ENCODE data around the gene ADGRL3.

ADGRL3 gene

GRCh38 chr4:61462451-61463326 is 262.6 kb downstream of the ADGRL3 start:
- Histone ChIP-seq H3K27me3 (ENCODE audit: control insufficient read depth in 1 of 2, insufficient read depth in 2 of 2, low read length in 2 of 2) (no peaks in the 10 kb centered on the region), H3K9ac (ENCODE audit: low read length) (no peak overlapping the region), H3K36me3 (ENCODE audit: insufficient read depth, low read length) (no peaks in the 10 kb centered on the region), H3K4me1 (ENCODE audit: insufficient read depth, low read length) (no peaks in the 10 kb centered on the region), H3K9me3 (ENCODE audit: low read length) (no peaks in the 10 kb centered on the region), H3K4me3 (ENCODE audit: low read depth in 1 of 2, low read length in 2 of 2) (no peak overlapping the region), H3K27ac (ENCODE audit: low read depth, low read length) (no peak overlapping the region)

DNA sequence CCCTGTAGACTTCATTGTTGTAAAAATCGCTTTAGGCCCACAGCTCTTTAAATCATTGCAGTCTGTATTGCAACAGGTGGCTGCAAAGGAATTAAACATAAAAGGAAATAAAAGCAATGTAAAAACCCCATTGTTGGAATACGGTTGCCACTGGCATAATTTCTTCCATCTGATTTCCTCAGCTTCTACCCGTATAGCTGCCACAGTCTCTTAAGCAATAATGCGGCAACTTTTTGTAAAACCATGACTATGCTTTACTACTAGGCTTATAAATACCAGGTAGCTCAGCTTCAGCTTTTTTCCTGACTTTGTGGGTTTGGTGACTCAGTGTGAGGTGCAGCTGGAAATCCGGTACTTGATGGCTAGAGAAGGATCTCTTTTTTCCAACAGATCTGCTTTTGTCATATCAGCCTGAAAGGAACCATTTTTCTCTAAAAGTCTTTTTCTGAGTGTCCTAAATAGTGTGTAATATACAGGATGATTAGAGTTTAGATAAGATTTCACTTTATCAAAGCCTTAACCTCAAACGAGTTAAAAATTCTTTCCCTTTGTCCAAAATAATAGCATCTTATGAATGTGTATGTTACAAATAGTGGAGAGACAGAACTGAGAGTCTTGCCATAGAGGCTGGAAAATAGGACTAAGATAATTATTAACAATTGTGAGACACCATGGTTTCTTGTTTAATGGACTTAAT is 268.0 kb downstream of the ADGRL3 start:
- no peaks in the 10 kb centered on the region for H3K27me3 ChIP-seq (ENCODE audit: control insufficient read depth in 1 of 2, insufficient read depth in 2 of 2, low read length in 2 of 2)
- H3K36me3 ChIP-seq (ENCODE audit: insufficient read depth, low read length), result no peaks in the 10 kb centered on the region
- no peak overlapping the region for H3K27ac ChIP-seq (ENCODE audit: low read depth, low read length)
- no peak overlapping the region for H3K4me3 ChIP-seq (ENCODE audit: low read depth in 1 of 2, low read length in 2 of 2)
- no peaks in the 10 kb centered on the region for H3K9me3 ChIP-seq (ENCODE audit: low read length)
- no peaks in the 10 kb centered on the region for H3K4me1 ChIP-seq (ENCODE audit: insufficient read depth, low read length)
- no peak overlapping the region for H3K9ac ChIP-seq (ENCODE audit: low read length)

DNA sequence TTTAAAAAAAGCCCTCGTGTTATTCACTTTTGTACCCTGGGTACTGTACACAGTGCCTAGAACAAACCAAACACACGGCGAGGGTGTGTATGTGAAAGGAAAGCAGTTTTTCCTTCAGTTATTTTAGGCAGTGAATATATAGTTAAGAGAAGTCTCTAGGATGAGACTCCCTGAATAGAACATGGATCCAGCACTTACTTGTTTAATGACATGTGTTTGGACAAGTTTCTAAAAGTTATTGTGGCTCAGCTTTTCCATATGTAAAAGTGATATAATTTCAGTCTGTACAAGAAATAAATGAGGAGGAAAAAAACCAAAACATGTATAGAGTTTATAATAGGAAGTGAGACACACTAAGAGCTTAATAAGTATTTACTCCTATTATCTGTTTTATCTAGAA is 273.2 kb downstream of the ADGRL3 start:
- Histone ChIP-seq H3K27ac (ENCODE audit: low read depth, low read length) (no peak overlapping the region), H3K9ac (ENCODE audit: low read length) (no peak overlapping the region), H3K27me3 (ENCODE audit: control insufficient read depth in 1 of 2, insufficient read depth in 2 of 2, low read length in 2 of 2) (no peaks in the 10 kb centered on the region), H3K4me3 (ENCODE audit: low read depth in 1 of 2, low read length in 2 of 2) (no peak overlapping the region), H3K4me1 (ENCODE audit: insufficient read depth, low read length) (no peaks in the 10 kb centered on the region), H3K9me3 (ENCODE audit: low read length) (no peaks in the 10 kb centered on the region), H3K36me3 (ENCODE audit: insufficient read depth, low read length) (no peaks in the 10 kb centered on the region)

GRCh38 chr4:61478340-61478739 is 278.2 kb downstream of the ADGRL3 start:
- Histone ChIP-seq H3K4me1 (ENCODE audit: insufficient read depth, low read length) (no peaks in the 10 kb centered on the region), H3K27ac (ENCODE audit: low read depth, low read length) (no peak overlapping the region), H3K9ac (ENCODE audit: low read length) (no peak overlapping the region), H3K36me3 (ENCODE audit: insufficient read depth, low read length) (no peaks in the 10 kb centered on the region), H3K4me3 (ENCODE audit: low read depth in 1 of 2, low read length in 2 of 2) (no peak overlapping the region), H3K9me3 (ENCODE audit: low read length) (no peaks in the 10 kb centered on the region), H3K27me3 (ENCODE audit: control insufficient read depth in 1 of 2, insufficient read depth in 2 of 2, low read length in 2 of 2) (no peaks in the 10 kb centered on the region)

DNA sequence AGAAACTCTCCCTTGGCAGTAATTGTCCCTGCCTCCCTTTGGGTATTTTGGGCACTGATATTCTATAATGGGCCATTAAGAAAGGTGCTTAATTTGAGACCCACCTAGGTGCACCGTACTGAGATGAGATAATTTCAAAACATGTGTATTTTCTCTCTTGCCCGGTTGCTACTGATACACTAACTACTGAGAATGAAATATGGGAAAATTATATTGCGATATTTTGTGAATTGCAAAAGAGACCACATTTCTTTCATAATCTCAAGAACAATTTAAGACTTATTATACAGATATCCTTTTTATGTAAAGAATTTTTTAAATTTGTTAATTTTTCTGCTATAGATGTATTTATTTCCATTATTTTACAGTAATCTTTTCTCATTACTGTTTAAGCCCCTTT is 284.9 kb downstream of the ADGRL3 start:
- H3K4me1 ChIP-seq (ENCODE audit: insufficient read depth, low read length), result no peaks in the 10 kb centered on the region
- no peaks in the 10 kb centered on the region for H3K36me3 ChIP-seq (ENCODE audit: insufficient read depth, low read length)
- H3K27ac ChIP-seq (ENCODE audit: low read depth, low read length), result no peak overlapping the region
- no peaks in the 10 kb centered on the region for H3K27me3 ChIP-seq (ENCODE audit: control insufficient read depth in 1 of 2, insufficient read depth in 2 of 2, low read length in 2 of 2)
- no peaks in the 10 kb centered on the region for H3K9me3 ChIP-seq (ENCODE audit: low read length)
- no peak overlapping the region for H3K9ac ChIP-seq (ENCODE audit: low read length)
- no peak overlapping the region for H3K4me3 ChIP-seq (ENCODE audit: low read depth in 1 of 2, low read length in 2 of 2)

- H3K27ac ChIP-seq (ENCODE audit: low read depth, low read length), result no peak overlapping the region
- no peaks in the 10 kb centered on the region for H3K27me3 ChIP-seq (ENCODE audit: control insufficient read depth in 1 of 2, insufficient read depth in 2 of 2, low read length in 2 of 2)
- no peaks in the 10 kb centered on the region for H3K9me3 ChIP-seq (ENCODE audit: low read length)
- no peak overlapping the region for H3K9ac ChIP-seq (ENCODE audit: low read length)
- H3K4me1 ChIP-seq (ENCODE audit: insufficient read depth, low read length), result no peaks in the 10 kb centered on the region
- no peaks in the 10 kb centered on the region for H3K36me3 ChIP-seq (ENCODE audit: insufficient read depth, low read length)
- no peak overlapping the region for H3K4me3 ChIP-seq (ENCODE audit: low read depth in 1 of 2, low read length in 2 of 2)
Measured at GRCh38 chr4:61489927-61490326, 289.8 kb downstream of the ADGRL3 start.

- Histone ChIP-seq H3K9me3 (ENCODE audit: low read length) (no peaks in the 10 kb centered on the region), H3K4me1 (ENCODE audit: insufficient read depth, low read length) (no peaks in the 10 kb centered on the region), H3K36me3 (ENCODE audit: insufficient read depth, low read length) (no peaks in the 10 kb centered on the region), H3K27ac (ENCODE audit: low read depth, low read length) (no peak overlapping the region), H3K4me3 (ENCODE audit: low read depth in 1 of 2, low read length in 2 of 2) (no peak overlapping the region), H3K9ac (ENCODE audit: low read length) (no peak overlapping the region), H3K27me3 (ENCODE audit: control insufficient read depth in 1 of 2, insufficient read depth in 2 of 2, low read length in 2 of 2) (no peaks in the 10 kb centered on the region)
Measured at GRCh38 chr4:61493041-61493440, 292.9 kb downstream of the ADGRL3 start.

- Histone ChIP-seq H3K9me3 (ENCODE audit: low read length) (no peaks in the 10 kb centered on the region), H3K27me3 (ENCODE audit: control insufficient read depth in 1 of 2, insufficient read depth in 2 of 2, low read length in 2 of 2) (no peaks in the 10 kb centered on the region), H3K27ac (ENCODE audit: low read depth, low read length) (no peak overlapping the region), H3K4me3 (ENCODE audit: low read depth in 1 of 2, low read length in 2 of 2) (no peak overlapping the region), H3K4me1 (ENCODE audit: insufficient read depth, low read length) (no peaks in the 10 kb centered on the region), H3K9ac (ENCODE audit: low read length) (no peak overlapping the region), H3K36me3 (ENCODE audit: insufficient read depth, low read length) (no peaks in the 10 kb centered on the region)
Measured at GRCh38 chr4:61493470-61493869, 293.3 kb downstream of the ADGRL3 start.

DNA sequence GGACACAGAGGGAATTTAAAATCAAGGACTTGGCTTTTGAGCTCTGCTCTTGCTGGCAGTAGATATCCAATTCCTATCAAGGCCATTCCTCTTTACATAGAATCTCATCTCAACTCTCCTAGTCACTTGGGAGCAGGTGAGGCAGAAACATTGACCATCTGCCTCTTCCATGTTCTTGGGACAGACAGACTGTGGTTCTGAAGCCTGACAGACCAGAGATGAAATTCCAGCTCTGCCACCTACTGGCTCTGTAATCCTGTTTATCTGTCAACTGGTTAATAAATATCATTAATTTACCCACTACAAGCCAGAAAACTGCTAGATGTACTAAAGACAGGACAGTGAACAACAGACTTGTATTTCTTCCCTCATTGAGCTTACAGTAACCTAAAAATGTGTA is 300.8 kb downstream of the ADGRL3 start:
- H3K9ac ChIP-seq (ENCODE audit: low read length), result no peak overlapping the region
- H3K36me3 ChIP-seq (ENCODE audit: insufficient read depth, low read length), result no peaks in the 10 kb centered on the region
- H3K4me1 ChIP-seq (ENCODE audit: insufficient read depth, low read length), result no peaks in the 10 kb centered on the region
- H3K9me3 ChIP-seq (ENCODE audit: low read length), result no peaks in the 10 kb centered on the region
- no peak overlapping the region for H3K4me3 ChIP-seq (ENCODE audit: low read depth in 1 of 2, low read length in 2 of 2)
- no peaks in the 10 kb centered on the region for H3K27me3 ChIP-seq (ENCODE audit: control insufficient read depth in 1 of 2, insufficient read depth in 2 of 2, low read length in 2 of 2)
- no peak overlapping the region for H3K27ac ChIP-seq (ENCODE audit: low read depth, low read length)

- no peak overlapping the region for H3K9ac ChIP-seq (ENCODE audit: low read length)
- no peaks in the 10 kb centered on the region for H3K36me3 ChIP-seq (ENCODE audit: insufficient read depth, low read length)
- no peak overlapping the region for H3K4me3 ChIP-seq (ENCODE audit: low read depth in 1 of 2, low read length in 2 of 2)
- no peaks in the 10 kb centered on the region for H3K27me3 ChIP-seq (ENCODE audit: control insufficient read depth in 1 of 2, insufficient read depth in 2 of 2, low read length in 2 of 2)
- H3K4me1 ChIP-seq (ENCODE audit: insufficient read depth, low read length), result no peaks in the 10 kb centered on the region
- H3K9me3 ChIP-seq (ENCODE audit: low read length), result no peaks in the 10 kb centered on the region
- no peak overlapping the region for H3K27ac ChIP-seq (ENCODE audit: low read depth, low read length)
Measured at GRCh38 chr4:61501812-61502211, 301.7 kb downstream of the ADGRL3 start.

- H3K9me3 ChIP-seq (ENCODE audit: low read length), result no peaks in the 10 kb centered on the region
- no peaks in the 10 kb centered on the region for H3K36me3 ChIP-seq (ENCODE audit: insufficient read depth, low read length)
- no peak overlapping the region for H3K9ac ChIP-seq (ENCODE audit: low read length)
- H3K4me3 ChIP-seq (ENCODE audit: low read depth in 1 of 2, low read length in 2 of 2), result no peak overlapping the region
- H3K27me3 ChIP-seq (ENCODE audit: control insufficient read depth in 1 of 2, insufficient read depth in 2 of 2, low read length in 2 of 2), result no peaks in the 10 kb centered on the region
- no peaks in the 10 kb centered on the region for H3K4me1 ChIP-seq (ENCODE audit: insufficient read depth, low read length)
- no peak overlapping the region for H3K27ac ChIP-seq (ENCODE audit: low read depth, low read length)
Measured at GRCh38 chr4:61505773-61506685, 305.9 kb downstream of the ADGRL3 start.

Data from muscle layer of colon (tissue), 2 donors.